ENCODE measurements around the gene TLR8. TPM values are rescaled to one million over a fixed set of nuclear protein-coding genes. Genes with fewer than 3 reads are reported as not detected.

The TLR8 gene
- total RNA-seq: 1 to 10 TPM in 1 of 2 donors, under 1 TPM in 1; 0.41 to 2.4 TPM

DNA sequence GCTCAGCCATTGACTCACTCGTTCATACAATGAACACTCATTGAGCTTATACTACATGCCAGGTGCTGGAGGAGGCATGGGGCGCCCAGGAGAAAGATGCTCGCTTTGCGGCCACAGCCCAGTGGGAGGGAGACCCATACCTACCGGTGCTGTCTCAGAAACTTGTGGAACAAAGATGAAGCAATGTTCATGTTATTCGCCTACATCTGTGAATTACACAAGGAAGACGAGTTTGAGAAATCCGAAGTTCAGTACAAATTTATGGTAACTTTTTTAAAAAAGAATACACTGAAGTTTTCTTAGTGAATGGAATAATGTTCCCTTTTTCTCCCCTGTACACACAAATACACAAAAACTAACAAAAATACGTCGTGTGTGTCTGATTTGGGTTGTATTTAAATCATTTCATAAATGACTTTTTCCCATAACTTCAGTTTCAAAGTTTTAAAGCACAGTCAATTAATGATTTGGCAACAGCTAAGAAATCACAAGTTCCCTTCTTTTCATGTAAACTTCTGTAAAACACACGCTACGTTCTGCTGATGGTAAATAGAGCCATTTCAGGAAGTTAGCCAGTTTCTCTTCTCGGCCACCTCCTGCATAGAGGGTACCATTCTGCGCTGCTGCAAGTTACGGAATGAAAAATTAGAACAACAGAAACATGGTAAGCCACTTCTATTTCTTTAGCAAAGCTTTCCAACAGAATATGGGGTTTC is at the start of gene TLR8:
Gene TLR8 (plus strand): TSS at position 575 of the 716 bp plus-strand sequence. CDS start 87 bp downstream, at position 662.
- H3K36me3 ChIP-seq: no peaks in the 10 kb centered on the region
- H3K27ac ChIP-seq: no peak within 1 kb of the TSS
- H3K9me3 ChIP-seq: no peaks in the 10 kb centered on the region
- H3K4me3 ChIP-seq: no peak within 1 kb of the TSS
- no peaks in the 10 kb centered on the region for H3K4me1 ChIP-seq
- DNase-seq (ENCODE audit: low spot score): no peak
- H3K27me3 ChIP-seq: no peaks in the 10 kb centered on the region
- TF ChIP-seq, protein P1, sequence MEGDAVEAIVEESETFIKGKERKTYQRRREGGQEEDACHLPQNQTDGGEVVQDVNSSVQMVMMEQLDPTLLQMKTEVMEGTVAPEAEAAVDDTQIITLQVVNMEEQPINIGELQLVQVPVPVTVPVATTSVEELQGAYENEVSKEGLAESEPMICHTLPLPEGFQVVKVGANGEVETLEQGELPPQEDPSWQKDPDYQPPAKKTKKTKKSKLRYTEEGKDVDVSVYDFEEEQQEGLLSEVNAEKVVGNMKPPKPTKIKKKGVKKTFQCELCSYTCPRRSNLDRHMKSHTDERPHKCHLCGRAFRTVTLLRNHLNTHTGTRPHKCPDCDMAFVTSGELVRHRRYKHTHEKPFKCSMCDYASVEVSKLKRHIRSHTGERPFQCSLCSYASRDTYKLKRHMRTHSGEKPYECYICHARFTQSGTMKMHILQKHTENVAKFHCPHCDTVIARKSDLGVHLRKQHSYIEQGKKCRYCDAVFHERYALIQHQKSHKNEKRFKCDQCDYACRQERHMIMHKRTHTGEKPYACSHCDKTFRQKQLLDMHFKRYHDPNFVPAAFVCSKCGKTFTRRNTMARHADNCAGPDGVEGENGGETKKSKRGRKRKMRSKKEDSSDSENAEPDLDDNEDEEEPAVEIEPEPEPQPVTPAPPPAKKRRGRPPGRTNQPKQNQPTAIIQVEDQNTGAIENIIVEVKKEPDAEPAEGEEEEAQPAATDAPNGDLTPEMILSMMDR (IDR thresholded peaks at IDR 0.05): no peak

DNA sequence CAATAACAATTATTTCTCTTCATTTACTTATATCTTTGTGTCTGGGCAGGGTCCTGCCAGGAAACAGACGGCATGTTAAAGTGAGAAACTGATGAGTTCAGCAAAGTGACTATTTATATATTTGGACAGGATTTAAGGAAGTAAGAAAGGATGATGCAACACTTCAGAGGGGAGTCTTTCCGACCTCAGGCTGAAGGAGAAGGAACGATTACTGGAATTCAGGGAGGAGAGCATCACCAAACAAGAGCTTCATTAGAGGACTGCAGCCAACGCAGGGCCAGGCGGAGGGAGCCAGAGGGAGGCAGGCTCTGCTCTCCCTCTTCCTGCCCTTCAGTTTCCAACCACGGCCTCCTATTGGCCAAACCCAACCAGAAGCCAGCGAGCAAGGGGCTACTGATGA is 41.1 kb upstream of the TLR8 start:
- Histone ChIP-seq H3K9me3 (peaks cover 0 to 12% of the 10 kb centered on the region in 2 donors), H3K36me3 (no peaks in the 10 kb centered on the region), H3K4me3 (no peak overlapping the region), H3K27ac (no peak overlapping the region), H3K27me3 (no peaks in the 10 kb centered on the region), H3K4me1 (no peaks in the 10 kb centered on the region)
- no peak for DNase-seq (ENCODE audit: low spot score)
- TF ChIP-seq, protein P1 (IDR thresholded peaks at IDR 0.05): no peak

DNA sequence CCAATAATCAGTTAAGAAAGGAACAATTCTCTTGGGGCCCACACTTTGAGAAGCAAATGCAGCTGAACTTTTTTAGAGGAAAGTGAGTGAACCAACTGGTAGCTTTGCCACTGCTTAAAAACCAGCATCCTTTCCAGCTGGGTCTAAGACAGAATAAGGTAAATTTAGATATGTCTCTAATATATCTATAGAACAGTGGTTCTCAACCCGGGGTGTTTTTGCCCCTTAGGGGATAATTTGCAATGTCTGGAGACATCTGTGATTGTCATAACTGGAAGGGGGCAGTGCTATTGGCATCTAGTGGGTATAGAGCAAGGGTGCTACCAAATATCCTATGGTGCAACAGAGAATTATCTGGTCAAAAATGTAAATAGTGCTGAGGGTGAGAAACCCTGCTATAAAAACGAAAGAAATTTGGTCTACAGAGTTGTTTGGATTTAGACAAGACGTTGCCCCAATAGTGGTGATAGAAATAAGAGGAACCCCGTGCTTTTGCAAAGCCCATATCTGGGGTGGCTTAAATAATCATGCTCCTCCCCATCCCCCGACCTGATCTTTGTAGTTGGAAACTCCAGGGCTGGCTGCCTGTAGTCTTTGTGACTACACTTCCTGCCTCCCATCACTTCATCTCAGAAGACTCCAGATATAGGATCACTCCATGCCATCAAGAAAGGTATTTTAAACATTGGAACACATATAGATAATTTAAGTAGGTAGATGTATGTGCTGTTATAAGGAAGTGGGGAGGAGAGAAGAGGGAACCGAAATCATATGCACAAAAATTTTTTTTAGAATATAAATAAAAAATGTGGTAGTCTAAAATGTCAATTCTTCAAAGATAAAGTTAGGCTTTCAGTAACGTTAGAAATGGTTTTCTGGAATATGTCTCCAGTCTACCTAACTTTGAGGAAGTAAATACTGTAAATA is 39.7 kb upstream of the TLR8 start, which contains the start of gene TLR7:
Gene TLR7 (plus strand): TSS at position 622 of the 927 bp plus-strand sequence. CDS start 507 bp downstream, outside the sequence.
- H3K4me1 ChIP-seq: no peaks in the 10 kb centered on the region
- no peaks in the 10 kb centered on the region for H3K36me3 ChIP-seq
- TF ChIP-seq, protein P1 (IDR thresholded peaks at IDR 0.05): no peak
- H3K9me3 ChIP-seq: peaks cover 0 to 12% of the 10 kb centered on the region in 2 donors
- DNase-seq (ENCODE audit: low spot score): no peak
- H3K27me3 ChIP-seq: no peaks in the 10 kb centered on the region
- H3K4me3 ChIP-seq: no peak within 1 kb of the TSS
- H3K27ac ChIP-seq: no peak within 1 kb of the TSS

DNA sequence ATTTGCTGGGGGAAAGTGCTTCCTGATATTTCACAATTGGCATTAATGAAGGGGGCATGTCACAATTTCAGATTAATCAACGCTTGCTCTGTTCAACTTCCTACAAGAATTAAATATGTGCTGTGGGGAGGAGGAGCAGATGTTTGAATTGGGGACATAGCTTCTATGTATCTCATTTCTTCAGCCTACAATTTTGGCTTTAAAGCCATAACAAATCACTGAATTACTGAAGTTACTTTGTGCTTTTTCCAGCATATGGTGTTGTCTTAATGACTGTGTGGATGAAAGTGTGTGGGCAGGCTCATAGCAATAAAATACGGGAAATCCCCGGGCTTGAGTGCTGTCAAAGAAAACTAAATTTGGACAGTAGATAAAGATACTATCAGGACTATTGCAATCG is 38.7 kb upstream of the TLR8 start:
- Histone ChIP-seq H3K36me3 (no peaks in the 10 kb centered on the region), H3K4me1 (no peaks in the 10 kb centered on the region), H3K9me3 (peaks cover 0 to 12% of the 10 kb centered on the region in 2 donors), H3K27ac (no peak overlapping the region), H3K27me3 (no peaks in the 10 kb centered on the region), H3K4me3 (no peak overlapping the region)
- TF ChIP-seq, protein P1 (IDR thresholded peaks at IDR 0.05): no peak
- no peak for DNase-seq (ENCODE audit: low spot score)

DNA sequence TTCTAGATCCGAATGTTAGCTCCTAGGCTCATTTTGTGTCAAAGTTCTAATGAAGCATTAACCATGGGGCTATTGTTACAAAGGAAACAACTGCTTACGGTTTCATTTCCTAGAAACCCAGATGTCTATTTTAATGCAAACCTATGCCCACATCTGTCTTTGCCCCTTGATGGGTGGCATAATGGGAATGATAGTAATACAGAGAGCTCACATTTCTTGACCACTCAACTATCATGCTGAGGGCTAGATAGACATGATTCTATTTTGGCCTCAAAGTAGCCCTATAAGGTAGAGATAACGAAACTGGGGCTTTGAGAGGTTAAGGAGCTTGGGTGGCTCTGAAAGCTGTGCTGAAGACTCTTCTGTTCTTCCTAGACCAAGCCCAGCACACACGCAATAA is 37.7 kb upstream of the TLR8 start:
- Histone ChIP-seq H3K4me3 (no peak overlapping the region), H3K4me1 (no peaks in the 10 kb centered on the region), H3K36me3 (no peaks in the 10 kb centered on the region), H3K27ac (no peak overlapping the region), H3K9me3 (peaks cover 0 to 7% of the 10 kb centered on the region in 2 donors), H3K27me3 (no peaks in the 10 kb centered on the region)
- TF ChIP-seq, protein P1 (IDR thresholded peaks at IDR 0.05): no peak
- DNase-seq (ENCODE audit: low spot score): no peak

Measured in right atrium auricular region (tissue), 2 donors.